Occipital lobe (tissue), 2 donors: ENCODE measurements around the gene MASP2. TPM values are rescaled to one million over a fixed set of nuclear protein-coding genes. Genes with fewer than 3 reads are reported as not detected.
"Not testable (repeated sequence)": the region's sequence is repeated elsewhere in the genome, so short reads cannot be mapped to it uniquely, and the experiment has no call there.

Experiments
- DNase-seq: peaks from one replicate; lab custom pipeline; 2025; lab: John Stamatoyannopoulos, UW
- total RNA-seq: library from RNA; depleted of rRNA; stranded (reverse); fragments of >200 nt; gene quantifications from one replicate; pipeline ENCODE4 v1.2.3, GENCODE V29; 2014

Gene MASP2
- total RNA-seq, 1 donor from 2014 or later = not detected

GRCh38 chr1:11058595-11059154 is 11.6 kb upstream of the MASP2 start:
- no peak for DNase-seq

GRCh38 chr1:11058026-11058425 is 11.0 kb upstream of the MASP2 start:
- no peak for DNase-seq

- no peak for DNase-seq
These were observed 10.4 kb upstream of the MASP2 start for GRCh38 chr1:11057477-11057876.

GRCh38 chr1:11056504-11056903 is 9.5 kb upstream of the MASP2 start:
- DNase-seq = no peak

GRCh38 chr1:11055676-11056075 is 8.6 kb upstream of the MASP2 start:
- DNase-seq = no peak

- DNase-seq = no peak
These were observed 7.6 kb upstream of the MASP2 start for GRCh38 chr1:11054666-11055065.

GRCh38 chr1:11054181-11054580 is 7.1 kb upstream of the MASP2 start:
- no peak for DNase-seq

- no peak for DNase-seq
These were observed 6.7 kb upstream of the MASP2 start for GRCh38 chr1:11053758-11054137.

- DNase-seq = no peak
These were observed 6.1 kb upstream of the MASP2 start for GRCh38 chr1:11052839-11053757.

GRCh38 chr1:11051781-11052511 is 4.9 kb upstream of the MASP2 start:
- no peak for DNase-seq

- not testable (repeated sequence) for DNase-seq
These were observed 4.1 kb upstream of the MASP2 start for GRCh38 chr1:11051121-11051520.

- no peak for DNase-seq
These were observed 821 bp downstream of the MASP2 start for GRCh38 chr1:11046270-11046566.

GRCh38 chr1:11045428-11046269 is 1.4 kb downstream of the MASP2 start:
- no peak for DNase-seq

- DNase-seq = no peak
These were observed 2.1 kb downstream of the MASP2 start for GRCh38 chr1:11044849-11045427.

- no peak for DNase-seq
These were observed 2.8 kb downstream of the MASP2 start for GRCh38 chr1:11044086-11044848.

- DNase-seq = no peak
These were observed 3.8 kb downstream of the MASP2 start for GRCh38 chr1:11042995-11043874.

- no peak for DNase-seq
These were observed 5.0 kb downstream of the MASP2 start for GRCh38 chr1:11042065-11042464.

GRCh38 chr1:11041048-11041447 is 6.0 kb downstream of the MASP2 start:
- no peak for DNase-seq

GRCh38 chr1:11040105-11040429 is 7.0 kb downstream of the MASP2 start:
- DNase-seq = not testable (repeated sequence)
